Left cardiac atrium (tissue), 4 donors: ENCODE results near the gene PRDM8. TPM values are rescaled to one million over a fixed set of nuclear protein-coding genes. Genes with fewer than 3 reads are reported as not detected.

ENCODE experiments used
- ATAC-seq, 2 donors: fragments of 200-7000 bp; cut with Tn5 transposase; one replicate each; pipeline ENCODE4 v1.9.1; 2020; ENCODE audit warnings: mild to moderate bottlenecking in 2 of 2, moderate library complexity in 2 of 2
- DNase-seq: peaks from one replicate; pipeline ENCODE4 v3.0.0-alpha.2; 2020
- intact Hi-C, 2 donors: fragments of 100-400 bp; cut with DNase I; formaldehyde crosslinking; loops; one replicate each; pipeline versions ENCODE4 v1.14.1 to v1.15.1; 2022 to 2023
- total RNA-seq, 2 donors: library from RNA; stranded (reverse); fragmentation: NEBNext Ultra II Directional; extraction: Animal tissue kit (Norgen Biotek cat#: 25700); gene quantifications; one replicate each; pipeline ENCODE4 v1.2.1, GENCODE V29; 2021
- donor health status: DM: no; HTN: yes; CAD: no.
- donor health status: DM: no; HTN: yes; CAD: no; lungs with severe emphysema.
- donor health status: DM: yes; HTN: yes; CAD: no.
- donor health status: Dilated cardiomyopathy.

PRDM8 gene
- total RNA-seq, 2 donors from 2014 or later: 1.5 to 2.0 TPM

DNA sequence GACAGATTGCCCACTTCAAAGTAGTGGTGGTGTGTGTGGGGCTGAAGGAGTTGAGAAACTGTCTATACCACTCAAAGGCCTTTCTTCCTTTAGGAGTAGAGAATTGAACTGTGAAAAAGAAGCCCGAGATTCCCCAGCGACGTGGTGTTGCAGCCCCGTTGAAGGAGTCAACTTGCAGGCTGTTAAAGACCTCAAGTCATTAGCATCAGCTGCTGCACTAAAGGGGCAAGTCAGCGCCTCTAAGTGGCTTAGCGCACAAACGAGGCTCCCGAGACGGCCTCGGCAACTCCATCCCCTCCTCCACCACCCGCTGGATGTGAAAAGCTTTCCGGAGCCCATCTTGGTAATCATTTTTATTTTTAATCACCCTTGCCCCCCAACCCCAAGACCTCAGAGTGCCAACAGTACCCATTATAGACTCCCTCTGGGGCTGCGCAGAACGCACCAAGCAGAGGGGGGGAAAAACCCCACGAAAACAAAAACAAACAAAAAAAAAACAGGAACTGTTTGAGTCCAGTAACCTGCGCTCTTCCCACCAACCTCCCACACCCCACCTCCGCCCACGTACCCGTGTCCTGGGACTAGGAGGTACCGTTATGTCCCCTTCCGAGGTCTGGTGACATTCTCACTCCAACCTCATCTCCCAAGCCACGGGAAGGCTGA lies 913 bp upstream of the PRDM8 start:
- intact Hi-C loops: no loop called here
- ATAC-seq: no peak
- no peak for DNase-seq

DNA sequence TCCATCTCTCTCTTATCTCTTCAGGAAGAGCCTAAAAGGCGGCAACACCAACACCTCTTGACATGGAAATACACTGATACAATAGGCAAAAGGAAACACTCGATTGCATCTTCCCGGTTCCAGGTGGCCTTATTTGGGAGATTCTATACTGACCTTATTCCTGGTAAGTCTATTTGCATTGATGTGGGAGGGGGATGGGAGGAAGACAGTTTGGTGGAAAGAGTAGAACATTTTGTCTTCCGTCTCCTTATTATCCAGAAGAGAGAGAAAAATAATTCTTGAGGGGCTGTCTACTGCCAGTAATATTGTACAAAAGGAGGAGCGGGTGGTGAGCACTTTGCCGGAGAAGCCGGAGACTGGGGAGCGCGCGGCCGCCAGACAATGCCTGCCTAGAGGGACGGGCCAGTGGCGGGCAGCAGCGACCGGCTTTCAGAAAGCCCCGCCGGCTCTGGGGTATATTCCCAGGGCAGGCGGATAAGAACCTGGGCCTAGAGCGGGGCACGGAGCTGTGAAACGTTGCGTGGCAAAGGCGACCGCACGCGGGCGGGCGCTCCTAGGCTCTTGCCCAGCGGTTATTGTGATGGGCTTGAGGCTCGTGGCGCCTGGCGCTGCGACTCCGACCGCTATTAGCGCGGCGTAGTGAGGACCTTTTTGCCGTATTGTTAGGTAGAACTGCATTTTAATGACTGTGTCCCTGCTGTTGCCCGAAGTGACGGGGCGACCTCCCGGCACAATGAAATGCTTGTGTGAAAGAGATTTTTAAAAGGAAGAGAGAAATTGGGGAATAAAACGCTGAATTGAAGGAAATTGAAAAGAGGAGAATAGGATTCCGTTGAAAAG lies 518 bp downstream of the PRDM8 start:
- ATAC-seq (peak in 1 of 2 donors; percentile 9), DNase-seq (no peak)
- intact Hi-C loops: no loop called here

DNA sequence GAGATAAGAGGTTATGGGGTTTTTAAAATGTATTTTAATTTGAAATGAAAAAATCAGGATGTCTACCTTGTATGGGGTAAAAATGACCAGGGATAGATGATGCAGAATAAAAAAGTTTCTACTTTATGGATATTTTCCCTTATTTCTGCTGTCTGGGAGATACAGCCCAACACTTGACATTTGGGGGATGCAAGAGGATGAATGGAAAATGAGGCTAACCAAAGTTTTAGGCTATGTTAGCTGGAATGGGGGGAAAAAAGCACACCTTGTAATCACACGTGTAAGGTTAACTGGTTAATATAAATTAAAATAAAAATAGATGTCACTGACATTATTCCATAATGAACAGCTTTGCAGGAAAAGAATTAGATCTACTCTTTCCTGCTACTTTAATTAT lies 1.1 kb downstream of the PRDM8 start:
- intact Hi-C loops: no loop called here
- ATAC-seq (no peak), DNase-seq (no peak)

DNA sequence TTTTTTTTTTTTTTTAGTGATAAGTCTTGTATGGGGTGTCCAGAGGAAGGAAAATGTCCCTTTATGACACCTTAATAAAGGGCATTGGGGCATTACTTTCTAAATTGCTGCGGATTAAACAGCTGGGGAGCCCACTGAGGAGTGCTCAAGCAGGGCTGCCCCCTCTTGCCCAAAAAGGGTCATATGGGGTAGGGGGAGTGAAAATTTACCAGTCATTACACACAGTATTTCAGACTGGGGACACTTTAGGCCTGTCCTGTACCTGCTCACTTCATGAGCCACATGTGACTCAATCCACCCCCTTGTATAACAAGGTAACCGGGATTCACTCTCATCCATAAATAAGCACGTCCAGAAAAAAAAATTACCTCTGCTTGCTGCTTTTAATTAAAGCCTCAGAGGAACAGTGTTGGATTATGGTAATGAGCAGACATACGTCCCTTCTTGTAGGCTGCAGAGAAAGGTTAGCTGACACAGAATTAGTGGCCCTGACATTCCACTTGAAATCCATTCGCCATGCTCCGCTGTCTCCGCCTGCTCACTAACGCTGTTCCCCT lies 1.8 kb downstream of the PRDM8 start:
- no peak for ATAC-seq
- DNase-seq: no peak
- intact Hi-C loops: no loop called here

DNA sequence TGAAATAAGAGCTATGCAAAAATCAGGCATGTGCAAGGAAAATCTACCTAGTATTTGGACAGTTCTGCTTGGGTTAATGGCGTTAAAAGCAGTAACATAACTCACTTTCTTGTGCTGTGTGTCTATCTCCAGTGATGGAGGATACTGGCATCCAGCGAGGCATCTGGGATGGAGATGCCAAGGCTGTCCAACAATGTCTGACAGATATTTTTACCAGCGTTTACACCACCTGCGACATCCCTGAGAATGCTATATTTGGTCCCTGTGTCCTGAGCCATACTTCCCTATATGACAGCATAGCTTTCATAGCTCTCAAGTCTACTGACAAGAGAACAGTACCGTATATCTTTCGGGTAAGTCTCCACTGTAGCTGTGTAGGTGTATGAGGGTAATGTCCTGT lies 2.6 kb downstream of the PRDM8 start:
- ATAC-seq: no peak
- intact Hi-C loops: loop anchor here in 1 of 2 donors (10.0 kb wide), 1 partner anchor 285 kb away; no protein-coding TSS in a partner anchor

DNA sequence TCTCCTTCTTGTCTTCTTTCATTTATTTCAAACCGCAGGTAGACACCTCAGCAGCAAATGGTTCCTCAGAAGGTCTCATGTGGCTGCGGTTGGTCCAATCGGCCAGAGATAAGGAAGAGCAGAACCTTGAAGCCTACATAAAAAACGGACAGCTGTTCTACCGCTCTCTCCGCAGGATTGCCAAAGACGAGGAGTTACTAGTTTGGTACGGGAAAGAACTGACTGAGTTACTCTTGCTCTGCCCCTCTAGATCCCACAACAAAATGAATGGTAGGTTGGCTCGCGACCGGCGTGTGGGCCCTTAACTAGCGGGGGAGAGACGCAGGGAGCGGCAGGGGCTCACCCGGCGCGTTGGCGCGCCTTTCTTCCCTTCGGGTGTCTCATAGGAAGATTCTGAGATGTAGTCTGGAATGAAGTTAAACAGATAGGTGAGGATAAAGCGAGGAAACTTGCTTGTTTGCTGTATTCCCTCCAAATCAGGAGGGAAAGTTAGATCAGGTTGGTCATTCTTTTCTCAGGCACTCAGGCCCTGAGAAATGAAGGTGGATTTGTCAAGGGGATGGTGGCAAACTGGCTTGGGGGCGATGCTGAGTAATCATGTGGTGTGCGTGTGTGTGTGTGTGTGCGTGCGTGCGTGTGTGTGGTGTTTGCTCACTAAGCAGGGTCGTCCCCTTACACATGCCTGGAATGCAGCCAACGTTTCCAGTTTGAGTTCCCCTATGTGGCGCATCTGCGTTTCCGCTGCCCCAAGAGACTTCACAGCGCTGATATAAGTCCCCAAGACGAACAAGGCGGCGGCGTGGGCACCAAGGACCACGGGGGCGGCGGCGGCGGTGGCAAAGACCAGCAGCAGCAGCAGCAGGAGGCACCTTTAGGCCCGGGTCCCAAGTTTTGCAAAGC lies 4.2 kb downstream of the PRDM8 start:
- DNase-seq: peak; percentile 59
- intact Hi-C loops: loop anchor here in 1 of 2 donors (10.0 kb wide), 1 partner anchor 287 kb away; no protein-coding TSS in a partner anchor

More for the DNA sequence above, 2.6 kb downstream of the PRDM8 start:
- no peak for DNase-seq

DNA sequence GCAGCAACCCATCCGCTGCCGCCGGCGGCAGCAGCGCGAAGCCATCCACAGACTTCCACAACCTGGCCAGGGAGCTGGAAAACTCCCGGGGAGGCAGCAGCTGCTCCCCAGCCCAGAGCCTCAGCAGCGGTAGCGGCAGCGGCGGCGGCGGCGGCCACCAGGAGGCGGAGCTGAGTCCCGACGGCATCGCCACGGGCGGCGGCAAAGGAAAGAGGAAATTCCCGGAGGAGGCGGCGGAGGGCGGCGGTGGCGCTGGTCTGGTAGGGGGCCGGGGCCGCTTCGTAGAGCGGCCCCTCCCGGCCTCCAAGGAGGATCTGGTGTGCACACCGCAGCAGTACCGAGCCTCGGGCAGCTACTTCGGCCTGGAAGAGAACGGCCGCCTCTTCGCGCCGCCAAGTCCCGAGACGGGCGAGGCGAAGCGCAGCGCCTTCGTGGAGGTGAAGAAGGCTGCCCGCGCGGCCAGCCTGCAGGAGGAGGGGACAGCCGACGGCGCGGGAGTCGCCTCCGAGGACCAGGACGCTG lies 4.9 kb downstream of the PRDM8 start:
- ATAC-seq (peak; percentile 87 to 88), DNase-seq (peak; percentile 86)
- intact Hi-C loops: loop anchor here in 1 of 2 donors (10.0 kb wide), 1 partner anchor 287 kb away; no protein-coding TSS in a partner anchor

More for the DNA sequence above, 4.2 kb downstream of the PRDM8 start:
- peak; percentile 6 to 10 for ATAC-seq

DNA sequence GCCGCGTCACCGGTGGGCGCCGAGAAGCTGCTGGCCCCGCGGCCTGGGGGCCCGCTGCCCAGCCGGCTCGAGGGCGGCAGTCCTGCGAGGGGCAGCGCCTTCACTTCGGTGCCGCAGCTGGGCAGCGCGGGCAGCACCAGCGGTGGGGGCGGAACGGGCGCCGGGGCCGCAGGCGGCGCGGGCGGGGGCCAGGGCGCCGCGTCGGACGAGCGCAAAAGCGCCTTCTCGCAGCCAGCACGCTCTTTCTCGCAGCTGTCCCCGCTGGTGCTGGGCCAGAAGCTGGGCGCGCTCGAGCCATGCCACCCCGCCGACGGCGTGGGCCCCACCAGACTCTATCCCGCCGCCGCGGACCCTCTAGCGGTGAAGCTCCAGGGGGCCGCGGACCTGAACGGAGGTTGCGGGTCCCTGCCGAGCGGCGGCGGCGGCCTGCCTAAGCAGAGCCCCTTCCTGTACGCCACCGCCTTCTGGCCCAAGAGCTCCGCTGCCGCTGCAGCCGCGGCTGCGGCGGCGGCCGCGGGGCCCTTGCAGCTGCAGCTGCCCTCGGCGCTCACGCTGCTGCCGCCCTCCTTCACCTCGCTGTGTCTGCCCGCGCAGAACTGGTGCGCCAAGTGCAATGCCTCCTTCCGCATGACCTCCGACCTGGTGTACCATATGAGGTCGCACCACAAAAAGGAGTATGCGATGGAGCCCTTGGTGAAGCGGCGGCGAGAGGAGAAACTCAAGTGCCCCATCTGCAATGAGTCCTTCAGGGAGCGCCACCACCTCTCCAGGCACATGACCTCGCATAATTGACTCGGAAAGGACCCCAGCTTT lies 5.6 kb downstream of the PRDM8 start:
- intact Hi-C loops: loop anchor here in 1 of 2 donors (10.0 kb wide), 1 partner anchor 288 kb away; no protein-coding TSS in a partner anchor
- DNase-seq: peak; percentile 41
- peak; percentile 37 to 45 for ATAC-seq

DNA sequence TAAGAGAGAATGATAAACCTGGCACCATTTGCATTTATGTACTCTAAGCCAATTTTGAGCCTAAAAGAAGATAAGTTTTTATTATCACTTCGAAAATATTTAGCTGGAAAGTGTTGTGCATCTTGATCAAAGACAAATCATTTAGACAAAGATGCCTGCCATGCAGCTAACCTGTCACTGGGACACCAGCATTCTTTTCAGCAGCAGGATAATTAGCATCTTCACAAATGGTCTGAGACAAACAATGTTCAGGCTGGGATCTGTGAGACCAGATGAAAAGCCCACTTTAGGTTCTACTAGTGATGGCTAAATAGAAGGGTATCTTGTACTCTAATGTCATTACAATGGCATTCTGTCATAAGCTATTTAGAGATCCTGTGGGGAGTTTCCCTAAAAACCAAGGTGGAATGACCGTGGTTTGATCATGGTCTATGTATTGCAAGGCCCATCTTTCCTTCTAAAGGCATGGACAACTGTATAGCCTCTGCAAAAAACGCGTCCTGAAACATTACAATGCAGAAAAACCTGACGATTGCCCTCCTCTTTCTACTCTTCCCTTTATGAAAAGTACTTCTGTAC lies 7.2 kb downstream of the PRDM8 start:
- intact Hi-C loops: loop anchor here in 1 of 2 donors (10.0 kb wide), 1 partner anchor 290 kb away; no protein-coding TSS in a partner anchor
- no peak for DNase-seq
- ATAC-seq: no peak

DNA sequence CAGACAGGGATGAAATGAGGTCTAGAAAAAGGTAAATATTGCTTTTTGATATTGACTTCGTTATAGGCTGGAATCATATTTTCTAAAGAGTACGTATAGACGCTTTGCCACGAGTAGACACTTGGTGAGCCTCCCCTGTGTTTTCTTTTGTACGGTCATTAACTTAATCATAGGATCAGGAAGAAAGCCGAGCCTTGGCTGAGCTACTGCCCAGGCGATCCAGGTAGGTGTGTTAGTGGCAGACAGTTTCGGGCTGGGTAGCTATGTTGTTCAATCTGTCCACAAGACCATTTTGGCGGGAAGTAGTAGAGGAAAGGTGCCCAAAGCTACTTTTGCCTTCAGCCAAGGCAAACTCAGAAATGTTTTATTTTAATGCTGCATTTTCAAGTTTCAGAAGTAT lies 8.8 kb downstream of the PRDM8 start:
- ATAC-seq (no peak), DNase-seq (no peak)
- intact Hi-C loops: loop anchor here in 1 of 2 donors (10.0 kb wide), 1 partner anchor 291 kb away; no protein-coding TSS in a partner anchor

DNA sequence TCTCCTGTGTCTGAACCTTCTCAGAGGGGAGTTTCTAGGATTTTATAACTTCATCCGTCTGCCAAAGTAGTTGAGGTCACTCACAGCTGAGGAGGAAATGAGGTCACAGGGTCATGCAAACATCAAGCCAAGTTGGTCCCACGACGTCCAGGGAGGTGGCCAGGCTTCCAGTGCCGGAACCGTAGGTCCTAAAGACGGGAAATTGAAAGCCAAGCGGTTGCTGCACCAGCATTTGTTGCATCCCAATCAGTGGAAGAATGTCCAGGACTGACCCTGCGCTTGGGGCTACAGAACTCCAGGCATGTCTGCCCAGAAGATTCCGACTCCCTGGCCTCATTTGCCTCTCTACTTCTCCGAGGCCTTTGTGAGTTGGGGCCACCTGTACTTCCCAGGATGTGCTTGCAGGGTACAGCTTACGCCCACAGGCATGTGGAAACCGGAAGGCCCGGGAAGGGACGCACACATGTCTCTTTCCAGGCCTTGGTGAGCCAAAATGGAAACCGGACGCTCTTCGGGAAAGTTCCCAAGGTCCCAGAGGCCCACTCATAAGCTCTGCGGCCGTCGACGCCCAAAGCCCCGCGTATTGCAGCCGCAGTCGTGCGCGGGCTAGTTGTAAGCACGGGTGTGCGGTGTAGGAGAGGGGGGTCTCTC lies 9.3 kb downstream of the PRDM8 start:
- peak; percentile 57 for DNase-seq
- intact Hi-C loops: loop anchor here in 1 of 2 donors (10.0 kb wide), 1 partner anchor 292 kb away; no protein-coding TSS in a partner anchor
- ATAC-seq: peak in 1 of 2 donors; percentile 24

DNA sequence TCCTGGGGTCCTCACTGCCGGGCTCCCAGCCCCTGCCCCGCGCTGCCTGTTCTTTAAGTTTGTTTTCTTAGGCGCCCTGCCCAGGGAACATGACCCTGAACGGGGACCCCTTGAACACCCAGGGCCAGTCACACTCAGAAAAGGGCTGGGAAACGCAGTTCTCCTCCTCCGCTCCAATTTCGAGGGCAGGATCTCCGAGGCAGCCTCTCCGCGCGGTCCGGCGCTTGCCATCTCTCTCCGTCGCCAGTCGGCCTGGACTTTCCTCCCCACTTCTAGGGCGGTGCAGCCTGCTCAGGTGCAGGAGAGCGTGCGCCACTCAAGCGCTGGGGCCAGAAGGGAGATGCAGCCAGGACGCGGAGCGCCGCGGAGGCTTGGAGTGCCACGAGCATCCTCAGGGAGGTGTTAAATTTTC lies 9.9 kb downstream of the PRDM8 start:
- intact Hi-C loops: loop anchor here in 1 of 2 donors (10.0 kb wide), 1 partner anchor 292 kb away; no protein-coding TSS in a partner anchor
- DNase-seq (no peak), ATAC-seq (no peak)

DNA sequence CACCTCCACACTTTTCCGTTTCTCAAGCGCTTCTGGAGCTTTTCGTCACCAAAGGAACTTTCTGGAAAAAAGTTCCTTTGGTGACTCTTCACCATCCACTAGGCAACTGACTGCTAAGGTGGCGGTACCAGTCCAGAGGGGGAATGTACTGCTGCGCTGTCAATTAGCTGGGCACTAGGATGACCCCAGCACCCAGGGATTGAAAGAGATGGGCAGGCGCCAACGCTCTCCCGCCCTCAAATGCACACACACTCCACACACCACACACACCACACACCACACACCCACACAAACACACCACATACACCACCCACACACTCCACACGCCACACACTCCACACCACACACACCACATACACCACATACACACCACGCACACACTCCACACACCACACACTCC lies 10.4 kb downstream of the PRDM8 start:
- ATAC-seq: no peak
- no peak for DNase-seq
- intact Hi-C loops: loop anchor here in 1 of 2 donors (10.0 kb wide), 1 partner anchor 293 kb away; no protein-coding TSS in a partner anchor

DNA sequence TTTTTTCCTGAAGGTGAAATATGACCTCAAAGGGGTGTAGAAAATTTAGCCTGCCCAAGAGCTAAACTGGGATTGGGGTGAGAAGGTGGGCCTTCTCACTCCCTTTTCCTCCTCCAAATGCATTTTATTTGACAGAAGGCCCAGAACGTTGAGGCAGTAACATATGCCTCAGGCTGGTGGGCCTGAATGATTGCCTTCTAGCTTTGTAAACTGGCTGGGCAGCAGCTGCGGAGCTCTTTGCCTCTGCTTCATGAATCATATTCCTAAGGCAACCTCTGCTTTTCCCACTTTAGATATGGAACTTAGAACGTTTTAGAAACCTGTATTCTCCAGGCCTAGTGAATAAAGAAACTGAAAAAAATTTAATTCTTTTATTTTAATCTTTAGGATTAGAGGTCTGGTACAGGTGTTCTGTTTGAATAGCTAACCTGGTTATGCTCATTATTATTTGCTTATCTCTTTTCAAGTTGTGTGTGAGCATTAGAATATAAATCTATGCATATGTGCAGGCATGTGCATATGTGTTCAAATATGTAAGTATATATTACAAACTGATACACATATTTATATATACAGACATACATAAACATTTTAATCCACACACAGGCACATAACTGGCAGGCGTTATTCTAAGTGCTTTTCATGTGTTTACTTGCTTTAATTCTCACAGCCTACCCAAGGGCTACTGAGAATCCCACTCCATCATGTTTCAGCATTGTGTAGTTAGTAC lies 11.5 kb downstream of the PRDM8 start:
- intact Hi-C loops: loop anchor here in 1 of 2 donors (10.0 kb wide), 1 partner anchor 294 kb away; no protein-coding TSS in a partner anchor
- ATAC-seq (no peak), DNase-seq (no peak)

DNA sequence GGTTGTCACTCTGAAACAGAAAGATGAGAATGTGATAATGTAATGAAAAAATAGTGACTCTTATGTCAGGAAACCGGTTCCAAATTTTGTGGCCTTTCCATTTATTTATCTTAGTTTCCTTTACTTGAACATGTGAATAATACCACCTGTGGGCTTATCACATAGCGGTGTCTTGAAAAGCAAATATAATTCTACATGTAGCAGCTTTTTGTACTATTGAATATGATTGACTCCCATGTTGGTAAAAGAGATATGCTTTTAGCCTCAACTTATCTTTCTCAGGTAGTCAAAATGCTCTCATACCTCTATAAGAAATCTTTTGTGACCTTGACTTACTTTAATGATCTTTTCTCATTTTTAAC lies 12.0 kb downstream of the PRDM8 start:
- intact Hi-C loops: loop anchor here in 1 of 2 donors (10.0 kb wide), 1 partner anchor 295 kb away; no protein-coding TSS in a partner anchor
- DNase-seq (no peak), ATAC-seq (no peak)

DNA sequence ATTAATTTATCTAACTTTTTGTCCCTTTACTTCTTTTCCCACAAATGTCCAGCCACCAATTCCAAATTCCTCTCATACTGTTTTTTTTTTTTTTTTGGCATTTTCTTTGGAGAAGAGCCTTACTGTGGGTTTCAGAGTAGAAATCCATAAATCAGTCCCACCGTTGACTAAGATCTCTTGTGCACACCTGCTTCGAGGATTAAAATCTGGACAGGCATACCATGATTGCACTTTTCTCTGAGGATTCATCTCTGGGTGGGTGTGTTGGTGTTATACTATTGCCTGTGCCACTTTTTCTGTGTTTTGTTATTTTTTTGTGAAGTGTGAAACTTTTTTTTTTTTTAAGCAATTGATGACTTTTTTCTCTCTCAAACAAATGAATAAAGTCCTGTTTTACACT lies 13.2 kb downstream of the PRDM8 start:
- ATAC-seq: no peak
- intact Hi-C loops: no loop called here

More for the DNA sequence above, 13.2 kb downstream of the PRDM8 start:
- no peak for DNase-seq
